Fibroblast of the aortic adventitia (primary cell): ENCODE results near the gene GNAL. TPM values are rescaled to one million over a fixed set of nuclear protein-coding genes. Genes with fewer than 3 reads are reported as not detected.

ENCODE experiments used
- DNase-seq: peaks from one replicate; pipeline ENCODE4 v3.0.0-alpha.2; 2010; ENCODE audit warnings: low read depth
- H3K4me3 ChIP-seq: 2 replicates; pipeline ENCODE4 v1.5.1; 2011; ENCODE audit warnings: low read depth, mild to moderate bottlenecking, control low read depth, low read length, moderate library complexity
- CTCF ChIP-seq: IDR thresholded peaks from 2 replicates; pipeline ENCODE4 v1.5.1; 2011; ENCODE audit warnings: mild to moderate bottlenecking, low read length, control low read depth, inconsistent platforms; ENCODE audit not compliant: insufficient read depth
- total RNA-seq: library from RNA; depleted of rRNA; stranded (reverse); fragments of >200 nt; gene quantifications from 2 replicates; pipeline ENCODE4 v1.2.3, GENCODE V29; 2012; ENCODE audit warnings: low replicate concordance

Gene GNAL
- total RNA-seq, 1 donor = 0.63 TPM

GRCh38 chr18:11810379-11810778 is 121.3 kb downstream of the GNAL start:
- no peak for DNase-seq
- TF ChIP-seq CTCF = no peak
- no peak overlapping the region for H3K4me3 ChIP-seq

- no peak for TF ChIP-seq CTCF
These were observed 121.9 kb downstream of the GNAL start for GRCh38 chr18:11811009-11811408.

GRCh38 chr18:11817229-11817628 is 128.2 kb downstream of the GNAL start:
- DNase-seq = no peak
- H3K4me3 ChIP-seq = no peak overlapping the region
- TF ChIP-seq CTCF = no peak

More at GRCh38 chr18:11811009-11811408, 121.9 kb downstream of the GNAL start:
- no peak overlapping the region for H3K4me3 ChIP-seq
- DNase-seq = no peak

- H3K4me3 ChIP-seq = no peak overlapping the region
- no peak for TF ChIP-seq CTCF
- no peak for DNase-seq
These were observed 129.6 kb downstream of the GNAL start for GRCh38 chr18:11818486-11819203.

- TF ChIP-seq CTCF = no peak
- DNase-seq = no peak
- no peak overlapping the region for H3K4me3 ChIP-seq
These were observed 130.9 kb downstream of the GNAL start for GRCh38 chr18:11819938-11820337.

- DNase-seq = no peak
- TF ChIP-seq CTCF = no peak
- no peak overlapping the region for H3K4me3 ChIP-seq
These were observed 131.6 kb downstream of the GNAL start for GRCh38 chr18:11820697-11821096.

- H3K4me3 ChIP-seq = no peak overlapping the region
- DNase-seq = no peak
- TF ChIP-seq CTCF = no peak
These were observed 132.1 kb downstream of the GNAL start for GRCh38 chr18:11821208-11821607.
